HG02870 (cell line): ENCODE data around the gene IL1F10.

Experiments
- ATAC-seq: cut with Tn5 transposase; IDR thresholded peaks from one replicate; pipeline ENCODE4 v1.9.1; 2021; ENCODE audit warnings: mild to moderate bottlenecking, moderate library complexity; ENCODE audit not compliant: unreplicated experiment

Gene IL1F10

GRCh38 chr2:113111823-113112287 is 44.1 kb downstream of the IL1F10 start:
- ATAC-seq, result no peak

- no peak for ATAC-seq
Observed at GRCh38 chr2:113112441-113112840, 44.7 kb downstream of the IL1F10 start.

- ATAC-seq, result no peak
Observed at GRCh38 chr2:113112871-113113270, 45.1 kb downstream of the IL1F10 start.

DNA sequence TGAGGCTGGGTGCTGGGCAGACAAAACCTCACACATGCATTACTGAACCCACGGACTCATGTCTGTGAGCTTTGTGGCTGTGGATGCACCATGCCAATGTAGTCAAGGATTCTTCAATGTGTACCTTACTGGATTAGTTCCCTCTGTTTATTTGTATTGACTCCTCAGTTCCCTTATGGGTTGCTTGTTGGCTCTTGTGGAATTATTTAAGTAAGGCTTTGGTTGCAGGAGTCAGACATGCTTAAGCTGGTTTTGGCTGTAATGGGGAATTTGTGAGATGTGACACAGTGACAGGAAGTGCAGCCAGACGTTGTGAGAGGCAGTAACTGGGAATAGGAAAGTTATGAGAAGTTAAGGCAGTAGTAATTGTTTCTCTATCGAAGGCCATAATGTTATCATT is 46.0 kb downstream of the IL1F10 start:
- ATAC-seq, result no peak

- ATAC-seq, result no peak
Observed at GRCh38 chr2:113114224-113114945, 46.6 kb downstream of the IL1F10 start.

- ATAC-seq, result no peak
Observed at GRCh38 chr2:113114996-113115395, 47.2 kb downstream of the IL1F10 start.

DNA sequence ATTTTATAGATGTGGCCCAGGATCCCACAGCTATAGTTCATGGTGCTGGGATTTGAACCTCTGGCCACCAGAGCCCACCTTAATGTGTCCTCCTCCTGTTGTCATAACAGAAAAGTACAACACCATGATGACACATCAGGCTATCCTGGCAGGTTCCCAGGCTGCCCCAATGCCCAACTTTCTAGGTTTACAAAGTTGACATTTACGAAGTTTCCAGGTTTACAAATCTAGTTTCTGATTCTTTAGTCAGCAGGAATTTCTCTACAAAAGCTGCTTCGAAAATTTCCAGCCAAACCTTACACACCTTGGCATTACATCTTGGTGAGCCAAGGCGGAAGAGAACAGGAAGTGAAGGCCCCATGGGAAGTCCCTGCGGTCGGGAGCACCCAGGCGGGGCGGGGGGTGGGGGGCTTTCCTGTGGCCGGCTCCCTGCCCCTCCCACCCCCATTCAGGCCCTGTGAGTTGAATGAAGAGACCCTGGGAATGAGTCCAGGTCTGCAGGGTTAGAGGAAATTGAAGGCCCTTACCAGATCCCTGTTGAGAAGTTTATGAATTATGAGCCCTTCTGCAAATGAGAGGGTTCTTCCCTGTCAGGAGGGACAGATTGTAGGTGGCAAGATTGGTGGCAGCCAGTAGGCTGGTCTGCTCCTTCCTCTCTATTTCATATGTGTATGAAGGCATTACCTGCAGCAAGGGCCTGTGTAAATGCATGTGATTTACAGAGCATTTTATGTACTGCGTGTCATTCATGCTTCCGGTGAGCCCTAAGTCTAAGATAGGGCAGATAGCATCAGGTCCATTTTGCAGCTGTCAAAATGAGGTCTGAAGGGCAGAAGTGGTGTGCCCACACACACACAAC is 48.6 kb downstream of the IL1F10 start:
- ATAC-seq, result no peak

- ATAC-seq, result no peak
Observed at GRCh38 chr2:113117541-113118262, 49.9 kb downstream of the IL1F10 start.

DNA sequence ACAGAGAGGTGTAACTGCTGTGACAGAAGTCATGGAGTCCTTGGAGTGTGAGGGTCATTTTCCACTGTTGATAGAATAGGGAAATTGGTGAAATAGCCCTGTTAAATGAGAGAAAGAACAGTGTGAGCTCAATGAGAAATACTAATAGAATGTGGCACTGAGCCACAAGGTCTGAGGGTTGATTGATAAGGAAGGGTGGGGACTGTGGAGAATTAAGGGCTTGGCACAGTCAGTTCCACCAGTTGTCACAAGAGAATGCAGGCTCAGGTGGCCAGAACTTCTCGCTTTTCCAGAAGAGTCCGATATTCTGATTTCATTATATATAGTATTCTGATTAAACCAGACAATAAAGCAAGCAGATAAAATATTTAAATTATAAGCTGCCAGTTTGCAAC is 50.5 kb downstream of the IL1F10 start:
- ATAC-seq, result no peak

DNA sequence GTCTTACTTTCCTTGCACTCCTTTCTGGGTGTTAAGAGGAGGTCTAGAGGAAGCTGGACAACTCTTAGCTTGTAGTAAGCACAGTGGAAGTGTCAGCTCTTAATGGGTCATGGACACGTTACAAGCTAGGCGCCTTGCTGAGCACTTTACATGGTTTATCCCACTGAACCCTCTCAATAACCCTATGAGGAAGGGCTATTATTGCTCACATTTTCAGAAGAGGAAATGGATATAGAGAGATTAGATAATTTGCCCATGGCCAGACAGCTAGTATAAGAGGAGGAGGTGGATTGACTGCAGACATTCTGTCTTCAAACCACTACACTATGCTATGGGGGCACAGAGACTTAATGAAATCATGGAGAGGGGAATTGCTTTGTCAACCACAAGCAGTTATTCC is 51.3 kb downstream of the IL1F10 start:
- ATAC-seq, result no peak

DNA sequence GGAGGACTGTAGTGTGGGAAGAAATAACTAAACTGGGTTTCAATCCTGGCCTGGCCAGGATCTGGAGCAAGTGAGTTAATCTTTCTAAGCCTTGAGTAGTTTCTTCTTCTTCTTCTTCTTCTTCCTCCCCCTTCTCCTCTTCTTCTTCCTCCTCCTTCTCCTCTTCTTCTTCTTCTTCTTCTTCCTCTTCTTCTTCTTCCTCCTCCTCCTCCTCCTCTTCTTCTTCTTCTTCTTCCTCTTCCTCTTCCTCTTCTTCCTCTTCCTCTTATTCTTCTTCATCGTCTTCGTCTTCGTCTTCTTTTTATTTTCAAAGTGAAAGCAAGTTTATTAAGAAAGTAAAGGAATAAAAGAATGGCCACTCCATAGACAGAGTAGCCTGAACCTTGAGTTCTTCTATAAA is 53.1 kb downstream of the IL1F10 start:
- ATAC-seq, result no peak

DNA sequence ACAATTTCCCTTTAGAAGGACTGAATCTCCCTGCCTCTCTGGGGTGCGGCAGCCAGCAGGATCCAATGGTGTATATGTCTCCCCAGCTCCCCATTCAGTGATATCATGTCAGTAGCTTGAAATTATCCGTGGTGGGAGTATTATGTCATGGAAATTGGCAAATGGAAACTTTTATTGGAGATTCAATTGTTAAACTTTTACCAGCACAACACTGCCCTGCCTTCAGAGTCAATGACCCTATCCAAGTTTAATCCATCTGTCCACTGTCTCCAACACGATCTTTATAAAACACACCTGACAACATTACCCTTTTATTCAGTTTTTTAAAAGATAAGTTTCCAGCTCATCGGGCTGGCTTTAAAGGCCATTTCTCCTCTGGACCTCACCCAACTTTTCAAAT is 54.6 kb downstream of the IL1F10 start:
- ATAC-seq, result no peak

DNA sequence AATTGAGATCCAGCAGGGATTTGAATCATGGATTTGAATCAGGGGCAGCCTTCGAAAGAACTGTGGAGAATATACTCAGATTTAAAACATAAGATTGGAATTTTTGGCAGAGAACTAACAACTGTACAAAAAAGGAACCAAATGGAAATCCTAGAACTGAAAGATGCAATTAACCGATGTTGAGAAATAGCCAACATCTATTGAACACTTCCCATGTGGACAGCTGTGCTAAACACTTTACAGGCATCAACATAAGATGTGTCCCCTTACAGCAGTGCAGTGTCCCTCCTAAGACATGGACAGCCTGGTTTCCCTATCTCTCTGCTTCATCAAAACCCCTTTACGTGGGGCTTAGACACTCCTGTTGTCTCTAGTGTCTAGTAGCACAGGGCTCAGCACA is 56.0 kb downstream of the IL1F10 start:
- ATAC-seq, result no peak

- peak; percentile 42 for ATAC-seq
Observed at GRCh38 chr2:113124181-113124961, 56.6 kb downstream of the IL1F10 start.
